ENCODE results near the gene NPTXR.

DNA sequence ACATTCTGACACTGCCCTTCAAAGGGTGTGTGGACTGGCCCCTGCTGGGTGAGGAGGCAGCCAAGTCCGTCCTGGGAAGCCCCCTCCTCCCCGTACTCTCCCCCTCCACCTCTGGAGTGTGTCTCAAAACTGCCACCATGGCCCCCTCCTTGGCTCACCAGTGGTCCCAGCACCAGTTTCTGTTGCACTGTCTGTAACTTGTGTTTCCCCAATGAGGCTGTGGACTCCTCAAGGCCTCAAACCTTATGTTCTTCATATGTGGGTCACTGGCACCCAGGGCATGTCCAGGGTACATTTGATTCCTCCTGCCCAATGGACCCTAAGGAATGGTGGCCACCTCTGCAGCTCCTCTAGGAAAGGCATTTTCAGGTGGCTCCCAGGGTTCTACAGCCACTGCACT, 6.6 kb upstream of the NPTXR start:
- no peak for TF ChIP-seq SIN3A (IDR thresholded peaks at IDR 0.05; ENCODE audit: borderline replicate concordance, insufficient read depth, low read length)
- TF ChIP-seq, protein P1, sequence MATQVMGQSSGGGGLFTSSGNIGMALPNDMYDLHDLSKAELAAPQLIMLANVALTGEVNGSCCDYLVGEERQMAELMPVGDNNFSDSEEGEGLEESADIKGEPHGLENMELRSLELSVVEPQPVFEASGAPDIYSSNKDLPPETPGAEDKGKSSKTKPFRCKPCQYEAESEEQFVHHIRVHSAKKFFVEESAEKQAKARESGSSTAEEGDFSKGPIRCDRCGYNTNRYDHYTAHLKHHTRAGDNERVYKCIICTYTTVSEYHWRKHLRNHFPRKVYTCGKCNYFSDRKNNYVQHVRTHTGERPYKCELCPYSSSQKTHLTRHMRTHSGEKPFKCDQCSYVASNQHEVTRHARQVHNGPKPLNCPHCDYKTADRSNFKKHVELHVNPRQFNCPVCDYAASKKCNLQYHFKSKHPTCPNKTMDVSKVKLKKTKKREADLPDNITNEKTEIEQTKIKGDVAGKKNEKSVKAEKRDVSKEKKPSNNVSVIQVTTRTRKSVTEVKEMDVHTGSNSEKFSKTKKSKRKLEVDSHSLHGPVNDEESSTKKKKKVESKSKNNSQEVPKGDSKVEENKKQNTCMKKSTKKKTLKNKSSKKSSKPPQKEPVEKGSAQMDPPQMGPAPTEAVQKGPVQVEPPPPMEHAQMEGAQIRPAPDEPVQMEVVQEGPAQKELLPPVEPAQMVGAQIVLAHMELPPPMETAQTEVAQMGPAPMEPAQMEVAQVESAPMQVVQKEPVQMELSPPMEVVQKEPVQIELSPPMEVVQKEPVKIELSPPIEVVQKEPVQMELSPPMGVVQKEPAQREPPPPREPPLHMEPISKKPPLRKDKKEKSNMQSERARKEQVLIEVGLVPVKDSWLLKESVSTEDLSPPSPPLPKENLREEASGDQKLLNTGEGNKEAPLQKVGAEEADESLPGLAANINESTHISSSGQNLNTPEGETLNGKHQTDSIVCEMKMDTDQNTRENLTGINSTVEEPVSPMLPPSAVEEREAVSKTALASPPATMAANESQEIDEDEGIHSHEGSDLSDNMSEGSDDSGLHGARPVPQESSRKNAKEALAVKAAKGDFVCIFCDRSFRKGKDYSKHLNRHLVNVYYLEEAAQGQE (IDR thresholded peaks at IDR 0.05; ENCODE audit: insufficient read depth in 1 of 2, low read depth in 2 of 2, low read length in 2 of 2), result no peak
- no peak for TF ChIP-seq TAF1 (IDR thresholded peaks at IDR 0.05; ENCODE audit: borderline replicate concordance, insufficient read depth, low read length)
- TF ChIP-seq POLR2AphosphoS5 (IDR thresholded peaks at IDR 0.05; ENCODE audit: low read depth, low read length), result no peak
- TF ChIP-seq FOXP2 (optimal IDR thresholded peaks at IDR 0.05; ENCODE audit: borderline replicate concordance, extremely low read depth, extremely low read length, insufficient read depth), result no peak

Measured in PFSK-1 (cell line).